ENCODE measurements around the gene SPRED3.
"Not testable (repeated sequence)": the region's sequence is repeated elsewhere in the genome, so short reads cannot be mapped to it uniquely, and the experiment has no call there.

The SPRED3 gene

GRCh38 chr19:38389957-38390924 lies 1.7 kb downstream of the SPRED3 start:
- DNase-seq (ENCODE audit: low read depth in 2 of 2), result no peak

- no peak for DNase-seq (ENCODE audit: low read depth in 2 of 2)
Measured at GRCh38 chr19:38391911-38392464, 3.5 kb downstream of the SPRED3 start.

GRCh38 chr19:38392707-38393308 lies 4.3 kb downstream of the SPRED3 start:
- no peak for DNase-seq (ENCODE audit: low read depth in 2 of 2)

- DNase-seq (ENCODE audit: low read depth in 2 of 2), result peak in 1 of 2 donors; percentile 40
Measured at GRCh38 chr19:38394488-38394887, 6.0 kb downstream of the SPRED3 start.

- DNase-seq (ENCODE audit: low read depth in 2 of 2), result no peak
Measured at GRCh38 chr19:38395381-38396114, 7.1 kb downstream of the SPRED3 start.

GRCh38 chr19:38399081-38399480 lies 10.6 kb downstream of the SPRED3 start:
- DNase-seq (ENCODE audit: low read depth in 2 of 2), result no peak

- no peak for DNase-seq (ENCODE audit: low read depth in 2 of 2)
Measured at GRCh38 chr19:38399537-38399936, 11.0 kb downstream of the SPRED3 start.

- DNase-seq (ENCODE audit: low read depth in 2 of 2), result no peak
Measured at GRCh38 chr19:38400361-38400760, 11.9 kb downstream of the SPRED3 start.

- DNase-seq (ENCODE audit: low read depth in 2 of 2), result no peak
Measured at GRCh38 chr19:38401148-38401547, 12.7 kb downstream of the SPRED3 start.

GRCh38 chr19:38402623-38402966 lies 14.1 kb downstream of the SPRED3 start:
- no peak for DNase-seq (ENCODE audit: low read depth in 2 of 2)

GRCh38 chr19:38402967-38403674 lies 14.6 kb downstream of the SPRED3 start, which contains the start of gene FAM98C:
FAM98C (plus strand) TSS chr19:38403093; CDS start chr19:38403154, 61 bp downstream.
- peak; percentile 94 to 96 for DNase-seq (ENCODE audit: low read depth in 2 of 2)

- DNase-seq (ENCODE audit: low read depth in 2 of 2), result no peak
Measured at GRCh38 chr19:38404858-38405257, 16.4 kb downstream of the SPRED3 start.

GRCh38 chr19:38405276-38405675 lies 16.8 kb downstream of the SPRED3 start:
- DNase-seq (ENCODE audit: low read depth in 2 of 2), result no peak

- DNase-seq (ENCODE audit: low read depth in 2 of 2), result no peak
Measured at GRCh38 chr19:38409631-38410133, 21.2 kb downstream of the SPRED3 start.

- DNase-seq (ENCODE audit: low read depth in 2 of 2), result not testable (repeated sequence)
Measured at GRCh38 chr19:38410407-38410806, 21.9 kb downstream of the SPRED3 start.

GRCh38 chr19:38411041-38411712 lies 22.7 kb downstream of the SPRED3 start:
- DNase-seq (ENCODE audit: low read depth in 2 of 2), result no peak

GRCh38 chr19:38411898-38412297 lies 23.4 kb downstream of the SPRED3 start:
- DNase-seq (ENCODE audit: low read depth in 2 of 2), result not testable (repeated sequence)

- DNase-seq (ENCODE audit: low read depth in 2 of 2), result no peak
Measured at GRCh38 chr19:38412491-38412890, 24.0 kb downstream of the SPRED3 start.

- DNase-seq (ENCODE audit: low read depth in 2 of 2), result no peak
Measured at GRCh38 chr19:38412961-38413360, 24.5 kb downstream of the SPRED3 start.

- DNase-seq (ENCODE audit: low read depth in 2 of 2), result no peak
Measured at GRCh38 chr19:38413416-38413815, 24.9 kb downstream of the SPRED3 start.

- DNase-seq (ENCODE audit: low read depth in 2 of 2), result no peak
Measured at GRCh38 chr19:38417146-38417543, 28.6 kb downstream of the SPRED3 start.
